HepG2 (cell line): ENCODE results near the gene PPP1R14D. TPM values are rescaled to one million over a fixed set of nuclear protein-coding genes. Genes with fewer than 3 reads are reported as not detected.

ENCODE experiments used
- AKAP8 ChIP-seq: sonication (generic); formaldehyde crosslinking; IDR thresholded peaks from 2 replicates; pipeline ENCODE4 v1.5.1; 2020; ENCODE audit warnings: mild to moderate bottlenecking, missing genetic modification reagents
- CEBPZ ChIP-seq: IDR thresholded peaks from 2 replicates; pipeline ENCODE4 v1.6.1; 2012; ENCODE audit warnings: low read length, improper control_type of control experiment
- HCFC1 ChIP-seq: fragments of 150-350 bp; IDR thresholded peaks from 2 replicates; pipeline ENCODE4 v1.6.1; 2014; ENCODE audit warnings: low read depth, low read length
- HMG20B ChIP-seq: conservative IDR thresholded peaks from 2 replicates; pipeline ENCODE4 v1.6.1; 2016; ENCODE audit warnings: missing genetic modification reagents, missing compliant biosample characterization
- IRF2 ChIP-seq: IDR thresholded peaks from 2 replicates; pipeline ENCODE4 v1.6.1; 2018; ENCODE audit warnings: missing genetic modification reagents, missing compliant biosample characterization
- KDM6A ChIP-seq: IDR thresholded peaks from 2 replicates; pipeline ENCODE4 v1.6.1; 2016; ENCODE audit warnings: low read depth
- MED13 ChIP-seq: sonication (generic); formaldehyde crosslinking; IDR thresholded peaks from 2 replicates; pipeline ENCODE4 v1.5.0; 2020; ENCODE audit warnings: missing genetic modification reagents
- NFIB ChIP-seq: sonication (generic); formaldehyde crosslinking; IDR thresholded peaks from 2 replicates; pipeline ENCODE4 v1.9.0; 2021; ENCODE audit warnings: missing genetic modification reagents, mild to moderate bottlenecking, borderline replicate concordance
- NFIC ChIP-seq: IDR thresholded peaks from 2 replicates; pipeline ENCODE4 v1.6.1; 2012; ENCODE audit warnings: mild to moderate bottlenecking, low read length, inconsistent platforms
- PITX1 ChIP-seq: sonication (generic); formaldehyde crosslinking; IDR thresholded peaks from 2 replicates; pipeline ENCODE4 v1.5.1; 2020; ENCODE audit warnings: mild to moderate bottlenecking, missing genetic modification reagents
- REXO4 ChIP-seq: sonication (generic); formaldehyde crosslinking; IDR thresholded peaks from 2 replicates; pipeline ENCODE4 v1.8.0; 2022; ENCODE audit warnings: missing genetic modification reagents, mild to moderate bottlenecking, borderline replicate concordance
- SMAD1 ChIP-seq: sonication (generic); formaldehyde crosslinking; IDR thresholded peaks from 2 replicates; pipeline ENCODE4 v1.4.0; 2020; ENCODE audit warnings: missing genetic modification reagents, low read depth, mild to moderate bottlenecking, borderline replicate concordance
- SMYD3 ChIP-seq: sonication (generic); formaldehyde crosslinking; IDR thresholded peaks from 2 replicates; pipeline ENCODE4 v1.8.1; 2023; ENCODE audit warnings: mild to moderate bottlenecking, missing genetic modification reagents
- TARDBP ChIP-seq: sonication (generic); formaldehyde crosslinking; IDR thresholded peaks from 2 replicates; pipeline ENCODE4 v1.8.0; 2022; ENCODE audit warnings: mild to moderate bottlenecking, missing genetic modification reagents
- TIGD3 ChIP-seq: sonication (generic); formaldehyde crosslinking; IDR thresholded peaks from 2 replicates; pipeline ENCODE4 v1.5.1; 2020; ENCODE audit warnings: mild to moderate bottlenecking, missing genetic modification reagents, borderline replicate concordance
- TOPORS ChIP-seq: sonication (generic); formaldehyde crosslinking; IDR thresholded peaks from 2 replicates; pipeline ENCODE4 v1.8.0; 2023; ENCODE audit warnings: mild to moderate bottlenecking, missing genetic modification reagents
- USF2 ChIP-seq, 2 experiments: sonication (generic) in 1 of 2; formaldehyde crosslinking in 1 of 2; IDR thresholded peaks; 2 replicates each; pipeline versions ENCODE4 v1.5.1 to v1.6.1; 2011 to 2020; ENCODE audit warnings: borderline replicate concordance in 1 of 2, low read depth in 1 of 2, low read length in 1 of 2, mild to moderate bottlenecking in 1 of 2, missing genetic modification reagents in 1 of 2, moderate library complexity in 1 of 2
- ZFY ChIP-seq: sonication (generic); formaldehyde crosslinking; IDR thresholded peaks from 2 replicates; pipeline ENCODE4 v1.4.0; 2020; ENCODE audit warnings: missing genetic modification reagents
- ZNF264 ChIP-seq: sonication (generic); formaldehyde crosslinking; IDR thresholded peaks from 2 replicates; pipeline ENCODE4 v1.4.0; 2020; ENCODE audit warnings: missing genetic modification reagents
- ZNF282 ChIP-seq: fragments of 450-650 bp; IDR thresholded peaks from 2 replicates; pipeline ENCODE4 v1.6.1; 2018; ENCODE audit not compliant: partially characterized antibody
- ZNF432 ChIP-seq: sonication (generic); formaldehyde crosslinking; IDR thresholded peaks from 2 replicates; pipeline ENCODE4 v1.5.0; 2020; ENCODE audit warnings: missing genetic modification reagents, mild to moderate bottlenecking, borderline replicate concordance
- ZNF547 ChIP-seq: sonication (generic); formaldehyde crosslinking; IDR thresholded peaks from 2 replicates; pipeline ENCODE4 v1.5.1; 2020; ENCODE audit warnings: mild to moderate bottlenecking, missing genetic modification reagents
- ZNF619 ChIP-seq: sonication (generic); formaldehyde crosslinking; IDR thresholded peaks from 2 replicates; pipeline ENCODE4 v1.4.0; 2020; ENCODE audit warnings: mild to moderate bottlenecking, missing genetic modification reagents
- ZNF709 ChIP-seq: sonication (generic); formaldehyde crosslinking; IDR thresholded peaks from 2 replicates; pipeline ENCODE4 v1.5.0; 2020; ENCODE audit warnings: mild to moderate bottlenecking, missing genetic modification reagents
- ZNF746 ChIP-seq: sonication (generic); formaldehyde crosslinking; IDR thresholded peaks from 2 replicates; pipeline ENCODE4 v1.8.0; 2022; ENCODE audit warnings: mild to moderate bottlenecking, missing genetic modification reagents
- ZNF761 ChIP-seq: sonication (generic); formaldehyde crosslinking; conservative IDR thresholded peaks from 2 replicates; pipeline ENCODE4 v1.4.0; 2020; ENCODE audit warnings: mild to moderate bottlenecking, missing genetic modification reagents
- polyA plus RNA-seq, 8 experiments: library from polyadenylated mRNA; depleted of rRNA in 3 of 8; stranded (reverse) in 7 of 8; unstranded in 1 of 8; fragments of >200 nt; fragmentation: Illumina TruSeq in 4 of 8; extraction: Trizol in 4 of 8; gene quantifications; 2 replicates each; pipeline versions ENCODE4 v1.2.1 to v1.2.3, GENCODE V29; 2011 to 2016; ENCODE audit warnings: low read depth in 4 of 8, missing spikeins in 1 of 8, mixed read lengths in 1 of 8; ENCODE audit not compliant: insufficient read depth in 1 of 8
- total RNA-seq, 5 experiments: library from RNA; depleted of rRNA; stranded (reverse); fragments of >200 nt; fragmentation: Illumina TruSeq; extraction: Trizol; gene quantifications; 2 replicates each; pipeline ENCODE4 v1.2.3, GENCODE V29; 2016; ENCODE audit warnings: low read depth in 1 of 5

Gene PPP1R14D
- total and polyA plus RNA-seq, 2 of the 13 experiments (the other 11 are each of a cell fraction or from before 2014, with no cell fraction given) = 0.53 to 0.55 TPM

GRCh38 chr15:40859206-40859851, 30.8 kb upstream of the PPP1R14D start (continued):
- TF ChIP-seq TOPORS (CRISPR knock-in tag) = no peak
- TF ChIP-seq REXO4 (CRISPR knock-in tag) = no peak
- TF ChIP-seq ZNF619 (CRISPR knock-in tag) = no peak
- TF ChIP-seq ZNF709 (CRISPR knock-in tag) = 0 out of 2 replicates have a peak, but pooled peaks have one; percentile 37
- TF ChIP-seq CEBPZ = no peak
- no peak for TF ChIP-seq USF2 (IDR thresholded peaks at IDR 0.05; ENCODE audit: low read depth, low read length)
- TF ChIP-seq USF2 (CRISPR knock-in tag; IDR thresholded peaks at IDR 0.05; ENCODE audit: borderline replicate concordance) = no peak
- TF ChIP-seq MED13 (CRISPR knock-in tag) = no peak
- no peak for TF ChIP-seq SMYD3 (CRISPR knock-in tag)
- no peak for TF ChIP-seq TIGD3
- TF ChIP-seq TARDBP (CRISPR knock-in tag) = no peak
- no peak for TF ChIP-seq ZNF264 (CRISPR knock-in tag)
- TF ChIP-seq ZNF746 (CRISPR knock-in tag) = no peak
- TF ChIP-seq KDM6A (CRISPR knock-in tag) = no peak
- no peak for TF ChIP-seq ZNF547 (CRISPR knock-in tag)
- TF ChIP-seq SMAD1 (CRISPR knock-in tag) = no peak
- TF ChIP-seq ZFY = no peak
- TF ChIP-seq HCFC1 = no peak
- no peak for TF ChIP-seq ZNF761 (CRISPR knock-in tag)
- no peak for TF ChIP-seq AKAP8
- TF ChIP-seq HMG20B = 0 out of 2 replicates have a peak, but pooled peaks have one; percentile 47
- TF ChIP-seq IRF2 (CRISPR knock-in tag) = no peak
- TF ChIP-seq NFIB (CRISPR knock-in tag) = no peak
- TF ChIP-seq NFIC = no peak
- no peak for TF ChIP-seq ZNF282
- no peak for TF ChIP-seq PITX1 (CRISPR knock-in tag)
- TF ChIP-seq ZNF432 (CRISPR knock-in tag) = no peak
